Measurements from ENCODE around the gene PTPRN2.
"Not testable (repeated sequence)": the region's sequence is repeated elsewhere in the genome, so short reads cannot be mapped to it uniquely, and the experiment has no call there.

The PTPRN2 gene

DNA sequence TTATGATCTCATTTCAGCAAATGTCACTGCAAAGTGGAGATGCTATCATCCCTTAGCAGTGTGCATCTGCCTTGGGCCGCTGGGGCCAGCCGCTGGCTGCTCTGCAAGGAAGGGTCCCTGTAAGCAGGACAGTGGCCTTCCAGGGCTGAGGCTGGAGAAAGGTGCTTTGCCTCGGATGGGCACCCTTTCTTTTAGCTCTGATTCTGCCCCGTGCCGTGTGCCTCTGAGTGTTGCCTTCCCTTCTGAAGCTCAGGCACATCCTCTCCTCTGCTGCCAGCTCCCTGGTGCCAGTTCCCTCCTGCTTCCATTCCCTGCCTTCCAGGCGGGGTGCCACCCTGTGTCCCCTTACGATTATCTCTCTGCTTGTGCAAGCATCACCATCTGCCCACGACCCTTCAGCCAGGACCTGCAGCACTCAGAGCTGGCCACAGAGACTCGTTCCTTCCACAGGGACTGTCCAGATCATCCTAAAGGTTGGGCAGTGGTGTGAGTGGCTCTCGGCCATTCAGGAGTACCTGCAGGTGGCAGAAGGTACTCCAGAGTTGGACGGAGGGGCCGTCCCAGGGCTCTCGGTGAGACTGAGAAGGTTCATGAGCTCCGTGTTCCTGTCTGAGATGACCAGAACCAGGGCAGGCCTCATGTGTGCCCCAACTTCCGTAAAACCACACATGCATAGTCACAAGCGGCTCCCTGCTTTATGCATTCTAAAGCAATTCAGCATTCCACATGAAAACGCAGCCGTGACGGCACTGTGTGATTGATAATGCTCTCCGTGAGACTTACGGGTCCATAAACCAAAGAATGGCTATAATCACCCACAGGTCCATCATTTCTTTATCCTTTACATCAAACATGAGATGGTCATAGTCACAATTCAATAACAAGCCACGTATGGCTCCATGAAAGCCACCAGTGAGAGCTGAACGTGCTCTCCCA, 879.4 kb downstream of the PTPRN2 start:
- no peak for DNase-seq (ENCODE audit: low read depth, low spot score)
- CTCF ChIA-PET = no interaction called here
- TF ChIP-seq, protein P1, sequence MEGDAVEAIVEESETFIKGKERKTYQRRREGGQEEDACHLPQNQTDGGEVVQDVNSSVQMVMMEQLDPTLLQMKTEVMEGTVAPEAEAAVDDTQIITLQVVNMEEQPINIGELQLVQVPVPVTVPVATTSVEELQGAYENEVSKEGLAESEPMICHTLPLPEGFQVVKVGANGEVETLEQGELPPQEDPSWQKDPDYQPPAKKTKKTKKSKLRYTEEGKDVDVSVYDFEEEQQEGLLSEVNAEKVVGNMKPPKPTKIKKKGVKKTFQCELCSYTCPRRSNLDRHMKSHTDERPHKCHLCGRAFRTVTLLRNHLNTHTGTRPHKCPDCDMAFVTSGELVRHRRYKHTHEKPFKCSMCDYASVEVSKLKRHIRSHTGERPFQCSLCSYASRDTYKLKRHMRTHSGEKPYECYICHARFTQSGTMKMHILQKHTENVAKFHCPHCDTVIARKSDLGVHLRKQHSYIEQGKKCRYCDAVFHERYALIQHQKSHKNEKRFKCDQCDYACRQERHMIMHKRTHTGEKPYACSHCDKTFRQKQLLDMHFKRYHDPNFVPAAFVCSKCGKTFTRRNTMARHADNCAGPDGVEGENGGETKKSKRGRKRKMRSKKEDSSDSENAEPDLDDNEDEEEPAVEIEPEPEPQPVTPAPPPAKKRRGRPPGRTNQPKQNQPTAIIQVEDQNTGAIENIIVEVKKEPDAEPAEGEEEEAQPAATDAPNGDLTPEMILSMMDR (IDR thresholded peaks at IDR 0.05; ENCODE audit: insufficient read depth, low read length, missing control alignments) = no peak
- no peak overlapping the region for H3K4me3 ChIP-seq (ENCODE audit: low read depth, low read length)
- POLR2A ChIA-PET = no interaction called here

DNA sequence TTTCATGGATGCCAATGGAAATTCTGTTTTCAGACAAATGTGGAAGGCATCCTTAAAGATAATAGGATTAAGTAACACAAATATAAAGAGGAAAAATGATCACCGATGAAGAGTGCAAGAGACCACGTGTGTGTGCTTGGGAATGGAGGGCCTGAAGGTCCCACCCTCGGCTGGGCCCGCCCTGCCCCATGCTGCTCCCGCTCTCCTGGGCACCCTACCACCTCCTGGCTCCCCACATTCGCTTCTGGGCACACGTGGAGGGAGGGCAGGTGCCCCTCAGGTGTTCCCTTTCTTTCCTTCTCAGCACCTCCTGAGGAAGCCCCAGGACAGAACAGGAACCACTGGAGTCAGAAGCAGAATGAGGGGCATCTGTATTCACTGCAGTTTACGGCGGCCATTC, 883.3 kb downstream of the PTPRN2 start:
- no peak overlapping the region for H3K4me3 ChIP-seq (ENCODE audit: low read depth, low read length)
- POLR2A ChIA-PET = no interaction called here
- CTCF ChIA-PET = no interaction called here
- TF ChIP-seq, protein P1 (IDR thresholded peaks at IDR 0.05; ENCODE audit: insufficient read depth, low read length, missing control alignments) = no peak
- no peak for DNase-seq (ENCODE audit: low read depth, low spot score)

DNA sequence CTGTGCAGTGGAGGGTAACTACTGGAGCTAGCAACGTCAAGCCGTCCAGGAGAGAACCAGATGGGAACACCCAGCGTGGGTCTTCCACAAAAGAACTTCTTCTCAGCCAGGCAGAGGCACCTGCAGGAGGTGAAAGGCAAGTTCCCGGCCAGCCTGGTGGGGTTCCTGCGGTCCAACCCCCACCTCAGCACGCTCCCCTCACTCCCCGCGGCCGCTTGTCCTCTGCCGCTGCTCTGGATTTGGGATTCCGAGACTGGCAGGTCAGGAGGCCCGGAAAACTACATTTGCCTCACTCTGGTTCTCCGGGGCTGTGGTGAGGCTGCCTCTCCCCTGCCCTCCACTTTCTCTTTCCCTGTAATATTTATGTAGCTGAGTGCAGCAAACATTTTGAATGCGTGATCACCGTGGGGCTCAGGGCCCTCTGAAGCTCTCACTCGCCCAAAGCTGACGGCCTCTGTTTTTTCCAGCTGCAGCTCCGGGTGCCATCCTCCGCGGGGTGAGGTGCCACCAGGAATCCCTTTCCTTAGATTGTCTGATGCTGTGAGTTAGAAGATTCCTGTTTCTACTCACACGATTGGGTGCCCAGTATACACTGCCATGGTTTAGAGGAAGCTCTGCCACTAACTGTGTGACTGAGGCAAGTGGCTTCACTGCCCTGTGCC, 884.0 kb downstream of the PTPRN2 start:
- CTCF ChIA-PET = no interaction called here
- POLR2A ChIA-PET = no interaction called here
- DNase-seq (ENCODE audit: low read depth, low spot score) = no peak
- TF ChIP-seq, protein P1 (IDR thresholded peaks at IDR 0.05; ENCODE audit: insufficient read depth, low read length, missing control alignments) = no peak
- no peak overlapping the region for H3K4me3 ChIP-seq (ENCODE audit: low read depth, low read length)

DNA sequence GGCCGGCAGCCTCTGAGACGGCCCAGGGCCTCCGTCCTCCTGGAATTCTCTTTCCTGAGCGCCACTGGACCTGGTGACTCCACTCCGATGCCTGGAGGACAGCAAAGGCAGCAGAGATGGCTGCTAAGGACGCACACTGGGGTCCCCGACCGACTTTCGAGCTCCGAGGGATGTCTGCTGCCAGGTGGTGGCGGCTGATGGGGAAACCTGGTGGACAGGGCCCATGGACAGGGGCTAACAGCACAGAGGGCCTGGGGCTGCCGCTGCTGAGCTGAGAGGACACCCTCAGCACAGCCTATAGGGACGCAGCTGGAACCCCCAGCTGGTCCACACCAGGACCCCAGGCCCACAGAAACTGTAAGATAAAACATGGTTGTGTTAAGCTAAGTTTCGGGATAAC, 884.5 kb downstream of the PTPRN2 start:
- POLR2A ChIA-PET = no interaction called here

DNA sequence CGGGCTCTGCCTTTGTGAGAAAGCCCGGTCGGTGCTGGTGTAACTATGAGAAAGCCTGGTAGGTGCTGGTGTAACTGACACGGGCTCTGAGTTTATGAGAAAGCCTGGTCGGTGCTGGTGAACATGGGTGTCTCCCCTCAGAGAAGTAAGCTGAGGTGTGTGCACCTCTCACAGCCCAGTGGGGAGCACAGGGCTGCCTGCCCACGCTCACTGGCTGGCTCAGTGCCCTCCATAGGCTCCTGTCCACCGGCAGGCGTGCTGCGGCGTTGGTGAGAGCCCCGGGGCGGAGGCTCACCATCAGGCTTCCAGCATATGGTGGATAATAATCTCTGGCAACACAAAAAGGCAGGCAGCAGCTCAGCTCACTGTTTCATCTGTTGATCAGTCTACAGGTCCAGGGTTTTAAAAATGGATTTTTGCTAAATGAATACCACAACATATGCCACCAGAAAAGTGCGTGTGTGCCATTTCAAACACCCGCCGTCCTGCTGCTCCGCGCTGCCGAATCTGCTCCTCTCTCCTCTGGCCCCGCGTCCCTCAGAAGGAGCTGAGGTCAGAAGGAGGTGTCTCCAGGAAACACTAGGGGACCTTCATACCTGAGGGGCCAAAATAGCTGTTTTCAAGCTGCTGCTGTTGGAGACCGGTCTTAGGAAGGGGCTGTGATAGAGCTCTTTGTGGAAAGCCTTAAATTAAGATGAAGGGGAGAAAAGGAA, 885.2 kb downstream of the PTPRN2 start:
- DNase-seq (ENCODE audit: low read depth, low spot score) = no peak
- TF ChIP-seq, protein P1 (IDR thresholded peaks at IDR 0.05; ENCODE audit: insufficient read depth, low read length, missing control alignments) = no peak
- no peak overlapping the region for H3K4me3 ChIP-seq (ENCODE audit: low read depth, low read length)
- POLR2A ChIA-PET = no interaction called here
- CTCF ChIA-PET = no interaction called here

More for the DNA sequence above, 884.5 kb downstream of the PTPRN2 start:
- DNase-seq (ENCODE audit: low read depth, low spot score) = no peak
- TF ChIP-seq, protein P1 (IDR thresholded peaks at IDR 0.05; ENCODE audit: insufficient read depth, low read length, missing control alignments) = no peak
- H3K4me3 ChIP-seq (ENCODE audit: low read depth, low read length) = no peak overlapping the region
- CTCF ChIA-PET = no interaction called here

DNA sequence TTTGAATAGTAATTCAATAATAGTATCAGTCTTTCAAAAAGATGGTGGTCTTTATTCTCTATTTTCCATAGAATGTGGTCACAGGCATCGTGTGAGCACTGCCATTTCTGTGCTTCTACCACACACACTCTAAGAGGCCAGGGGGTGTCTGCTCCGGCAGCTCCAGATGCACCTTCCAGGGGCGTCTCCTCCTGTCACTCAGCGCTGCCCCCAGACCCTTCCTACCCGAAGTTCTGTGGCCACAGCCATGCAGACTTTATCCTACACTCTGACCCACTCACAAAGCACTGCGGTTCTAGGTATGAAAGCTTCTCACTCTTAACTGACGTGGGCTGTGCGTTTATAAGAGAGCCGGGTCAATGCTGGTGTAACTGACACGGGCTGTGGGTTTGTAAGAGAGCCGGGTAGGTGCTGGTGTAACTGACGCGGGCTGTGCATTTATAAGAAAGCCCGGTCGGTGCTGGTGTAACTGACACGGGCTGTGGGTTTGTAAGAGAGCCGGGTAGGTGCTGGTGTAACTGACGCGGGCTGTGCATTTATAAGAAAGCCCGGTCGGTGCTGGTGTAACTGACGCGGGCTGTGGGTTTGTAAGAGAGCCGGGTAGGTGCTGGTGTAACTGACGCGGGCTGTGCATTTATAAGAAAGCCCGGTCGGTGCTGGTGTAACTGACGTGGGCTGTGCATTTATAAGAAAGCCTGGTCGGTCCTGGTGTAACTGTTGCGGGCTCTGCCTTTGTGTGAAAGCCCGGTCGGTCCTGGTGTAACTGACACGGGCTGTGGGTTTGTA, 886.0 kb downstream of the PTPRN2 start:
- DNase-seq (ENCODE audit: low read depth, low spot score); CTCF ChIA-PET; POLR2A ChIA-PET; H3K4me3 ChIP-seq (ENCODE audit: low read depth, low read length): not testable (repeated sequence)

All from AG04449 (cell line).